Measurements from ENCODE around the gene HOXA9.

HOXA9 gene

GRCh38 chr7:27176962-27177794 is 11.8 kb upstream of the HOXA9 start:
- no peak overlapping the region for H3K4me3 ChIP-seq (ENCODE audit: low read length)
- no peaks in the 10 kb centered on the region for H3K4me1 ChIP-seq (ENCODE audit: control insufficient read depth, low read depth, low read length)
- no peaks in the 10 kb centered on the region for H3K9me3 ChIP-seq (ENCODE audit: control insufficient read depth, low read depth, low read length)
- no peak overlapping the region for H3K9ac ChIP-seq (ENCODE audit: low read length)
- no peaks in the 10 kb centered on the region for H3K36me3 ChIP-seq (ENCODE audit: control insufficient read depth, low read depth, low read length)
- H3K27ac ChIP-seq (ENCODE audit: low read length), result no peak overlapping the region
- H3K27me3 ChIP-seq (ENCODE audit: control insufficient read depth, insufficient read depth, low read length), result peaks cover 100% of the 10 kb centered on the region

- Histone ChIP-seq H3K9me3 (ENCODE audit: control insufficient read depth, low read depth, low read length) (no peaks in the 10 kb centered on the region), H3K27ac (ENCODE audit: low read length) (no peak overlapping the region), H3K4me1 (ENCODE audit: control insufficient read depth, low read depth, low read length) (no peaks in the 10 kb centered on the region)
Observed at GRCh38 chr7:27176524-27176845, 11.1 kb upstream of the HOXA9 start.

GRCh38 chr7:27175626-27176523 is 10.5 kb upstream of the HOXA9 start:
- H3K4me3 ChIP-seq (ENCODE audit: low read length), result no peak overlapping the region
- H3K4me1 ChIP-seq (ENCODE audit: control insufficient read depth, low read depth, low read length), result no peaks in the 10 kb centered on the region
- H3K27ac ChIP-seq (ENCODE audit: low read length), result no peak overlapping the region
- H3K27me3 ChIP-seq (ENCODE audit: control insufficient read depth, insufficient read depth, low read length), result peaks cover 100% of the 10 kb centered on the region
- no peaks in the 10 kb centered on the region for H3K36me3 ChIP-seq (ENCODE audit: control insufficient read depth, low read depth, low read length)
- H3K9ac ChIP-seq (ENCODE audit: low read length), result no peak overlapping the region
- H3K9me3 ChIP-seq (ENCODE audit: control insufficient read depth, low read depth, low read length), result no peaks in the 10 kb centered on the region

More at GRCh38 chr7:27176524-27176845, 11.1 kb upstream of the HOXA9 start:
- no peak overlapping the region for H3K9ac ChIP-seq (ENCODE audit: low read length)
- no peaks in the 10 kb centered on the region for H3K36me3 ChIP-seq (ENCODE audit: control insufficient read depth, low read depth, low read length)
- H3K4me3 ChIP-seq (ENCODE audit: low read length), result no peak overlapping the region
- H3K27me3 ChIP-seq (ENCODE audit: control insufficient read depth, insufficient read depth, low read length), result peaks cover 100% of the 10 kb centered on the region

- H3K27me3 ChIP-seq (ENCODE audit: control insufficient read depth, insufficient read depth, low read length), result peaks cover 100% of the 10 kb centered on the region
- no peak overlapping the region for H3K4me3 ChIP-seq (ENCODE audit: low read length)
Observed at GRCh38 chr7:27174874-27175625, 9.7 kb upstream of the HOXA9 start.

GRCh38 chr7:27173956-27174873 is 8.9 kb upstream of the HOXA9 start, which contains the start of gene HOXA10:
Gene HOXA10 (minus strand): TSS chr7:27174320. CDS start chr7:27174306, 14 bp downstream.
- H3K4me1 ChIP-seq (ENCODE audit: control insufficient read depth, low read depth, low read length), result no peaks in the 10 kb centered on the region
- no peak within 1 kb of the TSS for H3K9ac ChIP-seq (ENCODE audit: low read length)
- no peak within 1 kb of the TSS for H3K27ac ChIP-seq (ENCODE audit: low read length)
- no peaks in the 10 kb centered on the region for H3K9me3 ChIP-seq (ENCODE audit: control insufficient read depth, low read depth, low read length)
- H3K27me3 ChIP-seq (ENCODE audit: control insufficient read depth, insufficient read depth, low read length), result peaks cover 100% of the 10 kb centered on the region
- H3K4me3 ChIP-seq (ENCODE audit: low read length), result no peak within 1 kb of the TSS
- H3K36me3 ChIP-seq (ENCODE audit: control insufficient read depth, low read depth, low read length), result no peaks in the 10 kb centered on the region

More at GRCh38 chr7:27174874-27175625, 9.7 kb upstream of the HOXA9 start:
- no peaks in the 10 kb centered on the region for H3K4me1 ChIP-seq (ENCODE audit: control insufficient read depth, low read depth, low read length)
- H3K9ac ChIP-seq (ENCODE audit: low read length), result no peak overlapping the region
- no peaks in the 10 kb centered on the region for H3K36me3 ChIP-seq (ENCODE audit: control insufficient read depth, low read depth, low read length)
- no peaks in the 10 kb centered on the region for H3K9me3 ChIP-seq (ENCODE audit: control insufficient read depth, low read depth, low read length)
- H3K27ac ChIP-seq (ENCODE audit: low read length), result no peak overlapping the region

GRCh38 chr7:27173511-27173955 is 8.2 kb upstream of the HOXA9 start:
- H3K27me3 ChIP-seq (ENCODE audit: control insufficient read depth, insufficient read depth, low read length), result peaks cover 100% of the 10 kb centered on the region
- H3K36me3 ChIP-seq (ENCODE audit: control insufficient read depth, low read depth, low read length), result no peaks in the 10 kb centered on the region
- H3K4me3 ChIP-seq (ENCODE audit: low read length), result no peak overlapping the region
- no peaks in the 10 kb centered on the region for H3K9me3 ChIP-seq (ENCODE audit: control insufficient read depth, low read depth, low read length)
- no peak overlapping the region for H3K9ac ChIP-seq (ENCODE audit: low read length)
- H3K27ac ChIP-seq (ENCODE audit: low read length), result no peak overlapping the region
- H3K4me1 ChIP-seq (ENCODE audit: control insufficient read depth, low read depth, low read length), result no peaks in the 10 kb centered on the region

- Histone ChIP-seq H3K9ac (ENCODE audit: low read length) (no peak overlapping the region), H3K27me3 (ENCODE audit: control insufficient read depth, insufficient read depth, low read length) (peaks cover 100% of the 10 kb centered on the region), H3K9me3 (ENCODE audit: control insufficient read depth, low read depth, low read length) (no peaks in the 10 kb centered on the region), H3K27ac (ENCODE audit: low read length) (no peak overlapping the region), H3K4me1 (ENCODE audit: control insufficient read depth, low read depth, low read length) (no peaks in the 10 kb centered on the region), H3K4me3 (ENCODE audit: low read length) (no peak overlapping the region), H3K36me3 (ENCODE audit: control insufficient read depth, low read depth, low read length) (no peaks in the 10 kb centered on the region)
Observed at GRCh38 chr7:27172823-27173510, 7.6 kb upstream of the HOXA9 start.

GRCh38 chr7:27172315-27172774 is 7.0 kb upstream of the HOXA9 start:
- Histone ChIP-seq H3K27me3 (ENCODE audit: control insufficient read depth, insufficient read depth, low read length) (peaks cover 100% of the 10 kb centered on the region), H3K9ac (ENCODE audit: low read length) (no peak overlapping the region), H3K4me1 (ENCODE audit: control insufficient read depth, low read depth, low read length) (no peaks in the 10 kb centered on the region), H3K27ac (ENCODE audit: low read length) (no peak overlapping the region), H3K9me3 (ENCODE audit: control insufficient read depth, low read depth, low read length) (no peaks in the 10 kb centered on the region), H3K4me3 (ENCODE audit: low read length) (no peak overlapping the region), H3K36me3 (ENCODE audit: control insufficient read depth, low read depth, low read length) (no peaks in the 10 kb centered on the region)

GRCh38 chr7:27171637-27172314 is 6.4 kb upstream of the HOXA9 start:
- Histone ChIP-seq H3K27me3 (ENCODE audit: control insufficient read depth, insufficient read depth, low read length) (peaks cover 100% of the 10 kb centered on the region), H3K27ac (ENCODE audit: low read length) (no peak overlapping the region)

GRCh38 chr7:27171325-27171636 is 5.9 kb upstream of the HOXA9 start:
- Histone ChIP-seq H3K27me3 (ENCODE audit: control insufficient read depth, insufficient read depth, low read length) (peaks cover 100% of the 10 kb centered on the region), H3K9me3 (ENCODE audit: control insufficient read depth, low read depth, low read length) (peaks cover 2% of the 10 kb centered on the region), H3K4me3 (ENCODE audit: low read length) (no peak overlapping the region), H3K27ac (ENCODE audit: low read length) (no peak overlapping the region), H3K4me1 (ENCODE audit: control insufficient read depth, low read depth, low read length) (no peaks in the 10 kb centered on the region), H3K9ac (ENCODE audit: low read length) (no peak overlapping the region), H3K36me3 (ENCODE audit: control insufficient read depth, low read depth, low read length) (no peaks in the 10 kb centered on the region)

More at GRCh38 chr7:27171637-27172314, 6.4 kb upstream of the HOXA9 start:
- H3K9me3 ChIP-seq (ENCODE audit: control insufficient read depth, low read depth, low read length), result no peaks in the 10 kb centered on the region
- H3K9ac ChIP-seq (ENCODE audit: low read length), result no peak overlapping the region
- H3K4me1 ChIP-seq (ENCODE audit: control insufficient read depth, low read depth, low read length), result no peaks in the 10 kb centered on the region
- H3K36me3 ChIP-seq (ENCODE audit: control insufficient read depth, low read depth, low read length), result no peaks in the 10 kb centered on the region
- H3K4me3 ChIP-seq (ENCODE audit: low read length), result no peak overlapping the region

Measured in iPS-18a (cell line).